Measurements from ENCODE around the gene BCL11B.

- no peak for TF ChIP-seq CTCF (conservative IDR thresholded peaks at IDR 0.05; ENCODE audit: low read depth, low read length)
- TF ChIP-seq EZH2 (IDR thresholded peaks at IDR 0.05; ENCODE audit: borderline replicate concordance, low read depth, low read length, poor library complexity, severe bottlenecking): no peak
These were observed 39.9 kb downstream of the BCL11B start for GRCh38 chr14:99231850-99232713.

All from A673 (cell line).